Measurements from ENCODE around the gene PLCD3. TPM values are rescaled to one million over a fixed set of nuclear protein-coding genes. Genes with fewer than 3 reads are reported as not detected.

The PLCD3 gene
- total and polyA plus RNA-seq, 2 of the 8 experiments (the other 6 are each of a cell fraction or from before 2014, with no cell fraction given), result 26.5 to 48.1 TPM

DNA sequence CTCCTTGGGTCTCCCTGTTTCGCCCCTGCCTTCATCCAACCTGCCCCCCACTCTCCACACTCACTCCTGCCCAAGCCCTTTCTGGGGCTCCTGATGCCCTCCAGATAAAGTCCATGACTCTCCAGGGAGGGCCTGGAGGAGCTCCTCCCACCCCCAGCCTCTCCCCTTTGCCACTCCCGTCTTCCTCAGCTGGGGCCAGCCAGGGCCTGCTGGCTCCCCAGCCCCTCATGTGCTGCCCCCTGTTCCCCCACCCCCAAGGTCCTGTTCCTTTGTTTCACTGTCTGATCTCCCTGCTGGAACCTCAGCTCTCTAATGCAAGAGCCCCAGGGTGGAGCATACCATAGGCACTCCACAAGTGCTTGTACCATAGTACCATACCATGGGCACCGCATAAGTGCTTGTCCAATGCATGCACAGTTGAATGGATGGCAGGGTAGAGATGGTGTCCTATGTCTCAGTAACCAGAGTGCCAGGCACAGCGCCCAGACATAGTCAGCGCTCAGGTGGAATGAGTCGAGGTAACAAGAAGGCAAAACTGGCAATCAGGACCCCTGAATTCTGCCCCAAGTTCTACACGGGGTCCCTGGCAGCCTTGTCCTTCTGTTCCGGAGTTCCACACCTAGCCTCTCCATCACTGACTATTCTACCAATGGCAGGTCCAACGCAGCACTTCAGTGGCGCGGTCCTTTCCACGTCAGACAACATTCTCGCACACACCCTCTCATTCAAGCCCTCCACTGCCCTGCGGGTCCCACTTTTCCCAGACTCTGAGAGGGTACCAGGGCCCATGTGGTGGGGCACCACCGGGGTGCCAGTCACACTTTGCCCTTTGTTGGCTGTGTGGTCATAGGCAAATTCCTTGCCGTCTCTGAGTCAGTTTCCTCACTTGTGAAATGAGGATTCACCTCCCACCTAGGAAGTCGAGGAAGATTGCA is 1.4 kb downstream of the PLCD3 start:
- Histone ChIP-seq H2BK120ac (replicated peaks; ENCODE audit: low read depth, low read length) (no peak overlapping the region), H3K27ac (ENCODE audit: low read depth, low read length) (no peak overlapping the region), H3K23me2 (ENCODE audit: low read depth, low read length) (peaks cover 8% of the 10 kb centered on the region; the same call in 1 of the 2 replicates), H4K91ac (replicated peaks; ENCODE audit: insufficient read length, low read length) (no peak overlapping the region), H3K9ac (replicated peaks in 1 of 4; ENCODE audit: extremely low read depth in 1 of 4, low read depth in 3 of 4, low read length in 3 of 4) (no peak overlapping the region), H2BK15ac (ENCODE audit: low read length) (0 out of 2 replicates have a peak overlapping the region, but pooled peaks have one; percentile 95), H3K23ac (ENCODE audit: insufficient read length) (no peak overlapping the region), H3K79me2 (ENCODE audit: control insufficient read depth in 1 of 2, insufficient read depth in 2 of 2, low read length in 2 of 2) (no peaks in the 10 kb centered on the region), H4K8ac (ENCODE audit: extremely low read depth, insufficient read depth, low read length) (no peak overlapping the region; the same call in 1 of the 2 replicates), H3K79me1 (ENCODE audit: low read depth, low read length) (no peaks in the 10 kb centered on the region), H3K4me2 (ENCODE audit: insufficient read depth in 1 of 2, low read depth in 2 of 2, low read length in 2 of 2) (peak overlapping the region; percentile 55 to 56; a peak in 3 of 4 replicates), H2AFZ (ENCODE audit: low read length) (no peak overlapping the region), H2BK12ac (ENCODE audit: low read depth, low read length) (peak overlapping the region; percentile 2; the same call in 1 of the 2 replicates), H3K4me1 (replicated peaks in 1 of 4; ENCODE audit: control insufficient read depth in 3 of 4, insufficient read depth in 4 of 4, low read length in 3 of 4) (peaks cover 0 to 20% (median 8%) of the 10 kb centered on the region in 4 experiments; a peak in 5 of 7 replicates), H4K5ac (ENCODE audit: insufficient read length, low read depth, low read length) (no peak overlapping the region), H4K20me1 (replicated peaks in 1 of 2; ENCODE audit: control insufficient read depth in 1 of 2, insufficient read depth in 2 of 2, low read length in 2 of 2) (peaks cover 5 to 13% of the 10 kb centered on the region in 2 experiments), H3K9me3 (ENCODE audit: insufficient read depth in 2 of 2, low read depth in 1 of 2, low read length in 1 of 2) (no peaks in the 10 kb centered on the region), H3K14ac (ENCODE audit: insufficient read length) (no peak overlapping the region), H3K4me3 (ENCODE audit: extremely low read depth in 1 of 4, insufficient read depth in 2 of 4, low read depth in 3 of 4, low read length in 4 of 4) (peak overlapping the region in 1 of 4 experiments; percentile 81; a peak in 2 of 8 replicates), H2AK5ac (ENCODE audit: low read depth, low read length) (peak overlapping the region; percentile 32; the same call in 1 of the 2 replicates), H3K56ac (replicated peaks; ENCODE audit: insufficient read length, low read depth, low read length) (no peak overlapping the region), H3K36me3 (ENCODE audit: control insufficient read depth in 2 of 4, insufficient read depth in 4 of 4, low read length in 3 of 4) (no peaks in the 10 kb centered on the region), H3K4ac (replicated peaks; ENCODE audit: insufficient read length, low read depth, low read length) (no peak overlapping the region), H3K18ac (ENCODE audit: extremely low read depth, low read length) (no peak overlapping the region), H3K27me3 (replicated peaks in 1 of 4; ENCODE audit: control insufficient read depth in 3 of 4, extremely low read depth in 1 of 4, insufficient read depth in 3 of 4, low read length in 3 of 4) (no peaks in the 10 kb centered on the region), H2BK20ac (ENCODE audit: low read length) (no peak overlapping the region), H2BK5ac (ENCODE audit: low read depth, low read length) (no peak overlapping the region)
- FAIRE-seq (no peak), DNase-seq (ENCODE audit: low read depth in 1 of 2, low spot score in 2 of 2) (no peak)
- CTCF ChIA-PET (ENCODE audit: partially characterized antibody), result interaction anchor here (0.6 to 11.7 kb wide), 15 partner anchors 9 to 208 kb away, joined by 3 to 156 read pairs (median 5); no protein-coding TSS in a partner anchor
- 87% methylated on average over 17 of the region's 17 CpGs; no CpG with 5 or more reads in 1 of the 2 experiments for WGBS, 2 experiments (ENCODE audit: extremely low coverage in 1 of 2, insufficient coverage in 1 of 2, insufficient read length in 1 of 2, insufficient replicate concordance in 2 of 2, low coverage in 1 of 2, low lambda C conversion rate in 2 of 2, missing lambda C conversion rate in 1 of 2)
- POLR2A ChIA-PET (ENCODE audit: partially characterized antibody), result interaction anchor here (1.1 to 15.8 kb wide), 5 partner anchors 12 to 79 kb away, joined by 3 to 185 read pairs (median 5); partner anchors contain the start of genes HEXIM1 and HEXIM2
- no peak for TF ChIP-seq POLR2A (IDR thresholded peaks at IDR 0.05; ENCODE audit: control extremely low read depth in 1 of 2, low read depth in 2 of 2, low read length in 2 of 2)
- no peak for TF ChIP-seq SIX5 (IDR thresholded peaks at IDR 0.05; ENCODE audit: low read depth, low read length)
- TF ChIP-seq ZNF274 (IDR thresholded peaks at IDR 0.05; ENCODE audit: borderline replicate concordance, extremely low read depth, low read length), result no peak
- TF ChIP-seq BACH1 (IDR thresholded peaks at IDR 0.05; ENCODE audit: low read length), result no peak
- TF ChIP-seq POLR2AphosphoS5 (IDR thresholded peaks at IDR 0.05; ENCODE audit: low read depth, low read length), result no peak
- TF ChIP-seq JUND (IDR thresholded peaks at IDR 0.05; ENCODE audit: low read length), result no peak
- TF ChIP-seq NANOG (IDR thresholded peaks at IDR 0.05; ENCODE audit: insufficient read depth, low read depth, low read length, poor library complexity, severe bottlenecking), result no peak
- TF ChIP-seq SIN3A (conservative IDR thresholded peaks at IDR 0.05 in 1 of 2, IDR thresholded peaks at IDR 0.05 in 1 of 2; ENCODE audit: low read depth in 1 of 2, low read length in 2 of 2), result no peak
- no peak for TF ChIP-seq CHD1 (IDR thresholded peaks at IDR 0.05; ENCODE audit: low read depth, low read length)
- no peak for TF ChIP-seq SP1 (IDR thresholded peaks at IDR 0.05; ENCODE audit: low read depth, low read length)
